ENCODE results near the gene BSDC1.

The BSDC1 gene

GRCh38 chr1:32426489-32427255, 32.4 kb upstream of the BSDC1 start:
- no peak for DNase-seq (ENCODE audit: extremely low spot score)
- TF ChIP-seq CTCF (IDR thresholded peaks at IDR 0.05; ENCODE audit: control extremely low read depth, extremely low read depth, low read depth, missing control alignments): no peak
- POLR2A ChIA-PET: no interaction called here
- CTCF ChIA-PET: interaction anchor here (0.7 to 5.6 kb wide), 7 partner anchors 12 to 629 kb away, joined by 3 to 31 read pairs (median 3); no protein-coding TSS in a partner anchor

- TF ChIP-seq CTCF (IDR thresholded peaks at IDR 0.05; ENCODE audit: control extremely low read depth, extremely low read depth, low read depth, missing control alignments): no peak
- CTCF ChIA-PET: interaction anchor here (1.3 to 5.6 kb wide), 3 partner anchors 7 to 20 kb away, joined by 3 to 31 read pairs (median 6); no protein-coding TSS in a partner anchor
- no peak for DNase-seq (ENCODE audit: extremely low spot score)
- POLR2A ChIA-PET: no interaction called here
These were observed 27.5 kb upstream of the BSDC1 start for GRCh38 chr1:32421775-32422174.

- ChIA-PET CTCF (interaction anchor here (0.8 to 7.2 kb wide), 5 partner anchors 10 to 503 kb away, joined by 3 to 70 read pairs (median 6); no protein-coding TSS in a partner anchor), POLR2A (no interaction called here)
- no peak for DNase-seq (ENCODE audit: extremely low spot score)
- no peak for TF ChIP-seq CTCF (IDR thresholded peaks at IDR 0.05; ENCODE audit: control extremely low read depth, extremely low read depth, low read depth, missing control alignments)
These were observed 20.1 kb upstream of the BSDC1 start for GRCh38 chr1:32414186-32414886.

GRCh38 chr1:32413507-32414185, 19.4 kb upstream of the BSDC1 start:
- ChIA-PET CTCF (interaction anchor here (0.7 to 7.2 kb wide), 11 partner anchors 9 to 503 kb away, joined by 3 to 70 read pairs (median 3); partner anchors contain the start of gene BSDC1), POLR2A (no interaction called here)
- DNase-seq (ENCODE audit: extremely low spot score): peak; percentile 51
- peak; percentile 70 for TF ChIP-seq CTCF (IDR thresholded peaks at IDR 0.05; ENCODE audit: control extremely low read depth, extremely low read depth, low read depth, missing control alignments)

GRCh38 chr1:32411261-32411660, 17.0 kb upstream of the BSDC1 start:
- ChIA-PET CTCF (interaction anchor here (1.0 to 7.2 kb wide), 6 partner anchors 12 to 447 kb away, joined by 3 to 70 read pairs (median 3); no protein-coding TSS in a partner anchor), POLR2A (no interaction called here)
- DNase-seq (ENCODE audit: extremely low spot score): no peak
- no peak for TF ChIP-seq CTCF (IDR thresholded peaks at IDR 0.05; ENCODE audit: control extremely low read depth, extremely low read depth, low read depth, missing control alignments)

GRCh38 chr1:32406629-32407111, 12.4 kb upstream of the BSDC1 start:
- CTCF ChIA-PET: interaction anchor here (1.0 to 1.5 kb wide), 2 partner anchors 13 to 284 kb away, joined by 3 read pairs; partner anchors contain the start of gene BSDC1

More at GRCh38 chr1:32406629-32407111, 12.4 kb upstream of the BSDC1 start:
- no peak for DNase-seq (ENCODE audit: extremely low spot score)
- POLR2A ChIA-PET: no interaction called here
- no peak for TF ChIP-seq CTCF (IDR thresholded peaks at IDR 0.05; ENCODE audit: control extremely low read depth, extremely low read depth, low read depth, missing control alignments)

Data from GM10248 (cell line).